ENCODE results near the gene CD7. TPM values are rescaled to one million over a fixed set of nuclear protein-coding genes. Genes with fewer than 3 reads are reported as not detected.

CD7 gene
- total and polyA plus RNA-seq, 9 of the 15 experiments (the other 6 are each of a cell fraction or from before 2014, with no cell fraction given), result 0.21 to 0.35 TPM; not detected in 7

DNA sequence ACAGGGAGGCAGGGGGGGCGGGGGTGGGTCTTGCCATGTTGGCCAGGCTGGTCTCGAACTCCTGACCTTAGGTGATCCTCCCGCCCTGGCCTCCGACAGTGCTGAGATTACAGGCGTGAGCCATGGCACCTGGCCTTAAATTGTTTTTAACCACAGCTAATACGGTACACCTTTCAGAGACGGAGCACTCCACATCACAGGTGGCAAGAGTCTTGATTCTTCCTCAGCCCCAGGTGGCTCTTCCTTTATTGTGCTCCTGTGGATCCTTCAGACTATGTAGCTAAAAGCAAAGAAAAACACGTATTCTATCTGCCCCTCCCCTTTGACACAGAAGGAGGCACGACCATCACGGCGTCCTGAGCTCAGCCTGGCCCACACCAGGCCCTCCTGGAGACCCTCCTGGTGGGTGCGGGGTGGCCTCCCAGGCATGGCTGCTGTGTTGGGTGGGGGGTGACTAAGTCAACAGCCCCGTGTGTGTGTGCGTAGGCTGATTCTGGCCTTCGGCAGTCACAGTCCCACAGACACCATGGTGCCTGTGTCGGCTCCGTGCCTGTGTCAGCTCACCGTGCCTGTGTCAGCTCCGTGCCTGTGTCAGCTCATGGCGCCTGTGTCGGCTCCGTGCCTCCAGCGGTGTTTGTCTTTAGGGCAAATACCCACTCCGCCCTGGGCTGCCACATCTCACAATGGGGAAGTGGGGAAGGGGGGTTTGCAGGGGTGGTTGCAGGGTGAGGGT lies 26.9 kb upstream of the CD7 start (continued):
- TF ChIP-seq, protein P1, sequence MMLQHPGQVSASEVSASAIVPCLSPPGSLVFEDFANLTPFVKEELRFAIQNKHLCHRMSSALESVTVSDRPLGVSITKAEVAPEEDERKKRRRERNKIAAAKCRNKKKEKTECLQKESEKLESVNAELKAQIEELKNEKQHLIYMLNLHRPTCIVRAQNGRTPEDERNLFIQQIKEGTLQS (IDR thresholded peaks at IDR 0.05), result no peak
- TF ChIP-seq, protein P1 (CRISPR knock-in tag; conservative IDR thresholded peaks at IDR 0.05), result no peak
- TF ChIP-seq FOXJ3 (CRISPR knock-in tag; IDR thresholded peaks at IDR 0.05) (no peak), TAF7 (tag; IDR thresholded peaks at IDR 0.05) (no peak), ATF7 (IDR thresholded peaks at IDR 0.05) (no peak), ARHGAP35 (IDR thresholded peaks at IDR 0.05; ENCODE audit: partially characterized antibody) (no peak), MTF1 (CRISPR knock-in tag; IDR thresholded peaks at IDR 0.05; ENCODE audit: borderline replicate concordance) (no peak), ZNF347 (CRISPR knock-in tag; IDR thresholded peaks at IDR 0.05; ENCODE audit: low read depth) (no peak), NFXL1 (CRISPR knock-in tag; IDR thresholded peaks at IDR 0.05) (no peak), NCOA1 (IDR thresholded peaks at IDR 0.05; ENCODE audit: low read depth) (no peak)
- TF ChIP-seq, protein P2, sequence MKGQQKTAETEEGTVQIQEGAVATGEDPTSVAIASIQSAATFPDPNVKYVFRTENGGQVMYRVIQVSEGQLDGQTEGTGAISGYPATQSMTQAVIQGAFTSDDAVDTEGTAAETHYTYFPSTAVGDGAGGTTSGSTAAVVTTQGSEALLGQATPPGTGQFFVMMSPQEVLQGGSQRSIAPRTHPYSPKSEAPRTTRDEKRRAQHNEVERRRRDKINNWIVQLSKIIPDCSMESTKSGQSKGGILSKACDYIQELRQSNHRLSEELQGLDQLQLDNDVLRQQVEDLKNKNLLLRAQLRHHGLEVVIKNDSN (CRISPR knock-in tag; IDR thresholded peaks at IDR 0.05), result peak; percentile 37; the same call in 1 of the 2 replicates
- TF ChIP-seq, protein P3, sequence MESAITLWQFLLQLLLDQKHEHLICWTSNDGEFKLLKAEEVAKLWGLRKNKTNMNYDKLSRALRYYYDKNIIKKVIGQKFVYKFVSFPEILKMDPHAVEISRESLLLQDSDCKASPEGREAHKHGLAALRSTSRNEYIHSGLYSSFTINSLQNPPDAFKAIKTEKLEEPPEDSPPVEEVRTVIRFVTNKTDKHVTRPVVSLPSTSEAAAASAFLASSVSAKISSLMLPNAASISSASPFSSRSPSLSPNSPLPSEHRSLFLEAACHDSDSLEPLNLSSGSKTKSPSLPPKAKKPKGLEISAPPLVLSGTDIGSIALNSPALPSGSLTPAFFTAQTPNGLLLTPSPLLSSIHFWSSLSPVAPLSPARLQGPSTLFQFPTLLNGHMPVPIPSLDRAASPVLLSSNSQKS (CRISPR knock-in tag; IDR thresholded peaks at IDR 0.05), result no peak
- TF ChIP-seq, protein P4, sequence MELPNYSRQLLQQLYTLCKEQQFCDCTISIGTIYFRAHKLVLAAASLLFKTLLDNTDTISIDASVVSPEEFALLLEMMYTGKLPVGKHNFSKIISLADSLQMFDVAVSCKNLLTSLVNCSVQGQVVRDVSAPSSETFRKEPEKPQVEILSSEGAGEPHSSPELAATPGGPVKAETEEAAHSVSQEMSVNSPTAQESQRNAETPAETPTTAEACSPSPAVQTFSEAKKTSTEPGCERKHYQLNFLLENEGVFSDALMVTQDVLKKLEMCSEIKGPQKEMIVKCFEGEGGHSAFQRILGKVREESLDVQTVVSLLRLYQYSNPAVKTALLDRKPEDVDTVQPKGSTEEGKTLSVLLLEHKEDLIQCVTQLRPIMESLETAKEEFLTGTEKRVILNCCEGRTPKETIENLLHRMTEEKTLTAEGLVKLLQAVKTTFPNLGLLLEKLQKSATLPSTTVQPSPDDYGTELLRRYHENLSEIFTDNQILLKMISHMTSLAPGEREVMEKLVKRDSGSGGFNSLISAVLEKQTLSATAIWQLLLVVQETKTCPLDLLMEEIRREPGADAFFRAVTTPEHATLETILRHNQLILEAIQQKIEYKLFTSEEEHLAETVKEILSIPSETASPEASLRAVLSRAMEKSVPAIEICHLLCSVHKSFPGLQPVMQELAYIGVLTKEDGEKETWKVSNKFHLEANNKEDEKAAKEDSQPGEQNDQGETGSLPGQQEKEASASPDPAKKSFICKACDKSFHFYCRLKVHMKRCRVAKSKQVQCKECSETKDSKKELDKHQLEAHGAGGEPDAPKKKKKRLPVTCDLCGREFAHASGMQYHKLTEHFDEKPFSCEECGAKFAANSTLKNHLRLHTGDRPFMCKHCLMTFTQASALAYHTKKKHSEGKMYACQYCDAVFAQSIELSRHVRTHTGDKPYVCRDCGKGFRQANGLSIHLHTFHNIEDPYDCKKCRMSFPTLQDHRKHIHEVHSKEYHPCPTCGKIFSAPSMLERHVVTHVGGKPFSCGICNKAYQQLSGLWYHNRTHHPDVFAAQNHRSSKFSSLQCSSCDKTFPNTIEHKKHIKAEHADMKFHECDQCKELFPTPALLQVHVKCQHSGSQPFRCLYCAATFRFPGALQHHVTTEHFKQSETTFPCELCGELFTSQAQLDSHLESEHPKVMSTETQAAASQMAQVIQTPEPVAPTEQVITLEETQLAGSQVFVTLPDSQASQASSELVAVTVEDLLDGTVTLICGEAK (IDR thresholded peaks at IDR 0.05), result 0 out of 2 replicates have a peak, but pooled peaks have one; percentile 33
- TF ChIP-seq, protein P4 (CRISPR knock-in tag; IDR thresholded peaks at IDR 0.05), result no peak
- TF ChIP-seq, protein P5, sequence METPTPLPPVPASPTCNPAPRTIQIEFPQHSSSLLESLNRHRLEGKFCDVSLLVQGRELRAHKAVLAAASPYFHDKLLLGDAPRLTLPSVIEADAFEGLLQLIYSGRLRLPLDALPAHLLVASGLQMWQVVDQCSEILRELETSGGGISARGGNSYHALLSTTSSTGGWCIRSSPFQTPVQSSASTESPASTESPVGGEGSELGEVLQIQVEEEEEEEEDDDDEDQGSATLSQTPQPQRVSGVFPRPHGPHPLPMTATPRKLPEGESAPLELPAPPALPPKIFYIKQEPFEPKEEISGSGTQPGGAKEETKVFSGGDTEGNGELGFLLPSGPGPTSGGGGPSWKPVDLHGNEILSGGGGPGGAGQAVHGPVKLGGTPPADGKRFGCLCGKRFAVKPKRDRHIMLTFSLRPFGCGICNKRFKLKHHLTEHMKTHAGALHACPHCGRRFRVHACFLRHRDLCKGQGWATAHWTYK (CRISPR knock-in tag; IDR thresholded peaks at IDR 0.05), result peak; percentile 70; the same call in 1 of the 2 replicates

All from K562 (cell line).